Smooth muscle cell (in vitro differentiated cells): Measurements from ENCODE around the gene UNC79. TPM values are rescaled to one million over a fixed set of nuclear protein-coding genes. Genes with fewer than 3 reads are reported as not detected.

Experiments used
- DNase-seq: peaks from one replicate; lab custom pipeline; 2025; ENCODE audit not compliant: unreplicated experiment; lab: John Stamatoyannopoulos, UW
- H2AFZ ChIP-seq: fragments of 200-600 bp; sonication (generic); 2 replicates; pipeline ENCODE4 v1.6.0; 2016; ENCODE audit warnings: antibody characterized with exemption, low read depth, mild to moderate bottlenecking
- H3F3A ChIP-seq: fragments of 200-600 bp; sonication (generic); 2 replicates; pipeline ENCODE4 v1.6.0; 2017; ENCODE audit warnings: antibody characterized with exemption, low read depth
- H3K27ac ChIP-seq: fragments of 200-600 bp; sonication (generic); 2 replicates; pipeline ENCODE4 v1.5.1; 2016; ENCODE audit warnings: low read depth, mild to moderate bottlenecking
- H3K27me3 ChIP-seq: fragments of 200-600 bp; sonication (generic); 2 replicates; pipeline ENCODE4 v1.6.1; 2016; ENCODE audit warnings: low read depth, mild to moderate bottlenecking
- H3K36me3 ChIP-seq: fragments of 200-600 bp; sonication (generic); 2 replicates; pipeline ENCODE4 v1.5.1; 2016; ENCODE audit warnings: low read depth
- H3K4me1 ChIP-seq: fragments of 200-600 bp; sonication (generic); 2 replicates; pipeline ENCODE4 v1.5.1; 2016; ENCODE audit warnings: low read depth
- H3K4me2 ChIP-seq: fragments of 200-600 bp; sonication (generic); 2 replicates; pipeline ENCODE4 v1.6.0; 2016; ENCODE audit warnings: mild to moderate bottlenecking
- H3K4me3 ChIP-seq: fragments of 200-600 bp; sonication (generic); 2 replicates; pipeline ENCODE4 v1.5.1; 2016; ENCODE audit warnings: mild to moderate bottlenecking
- H3K79me2 ChIP-seq: fragments of 200-600 bp; sonication (generic); 2 replicates; pipeline ENCODE4 v1.6.0; 2016; ENCODE audit warnings: low read depth, mild to moderate bottlenecking
- H3K9ac ChIP-seq: fragments of 200-600 bp; sonication (generic); 2 replicates; pipeline ENCODE4 v1.6.0; 2016; ENCODE audit warnings: low read depth
- H3K9me3 ChIP-seq: fragments of 200-600 bp; sonication (generic); replicated peaks from 2 replicates; pipeline ENCODE4 v1.5.1; 2016; ENCODE audit warnings: low read depth
- H4K20me1 ChIP-seq: fragments of 200-600 bp; sonication (generic); 2 replicates; pipeline ENCODE4 v1.6.0; 2016; ENCODE audit warnings: low read depth
- WGBS: methylation state at CpG from one replicate; pipeline ENCODE4 v1.1.7; 2016; ENCODE audit warnings: low lambda C conversion rate; 5-methylcytosine and 5-hydroxymethylcytosine counted together
- polyA plus RNA-seq: library from polyadenylated mRNA; unstranded; fragments of >200 nt; fragmentation: Nextera tagmentation; extraction: Ambion mirVana; gene quantifications from 2 replicates; pipeline ENCODE4 v1.2.1, GENCODE V29; 2016
- total RNA-seq: library from RNA; depleted of rRNA; stranded (reverse); fragments of >200 nt; gene quantifications from 2 replicates; pipeline ENCODE4 v1.2.3, GENCODE V29; 2014
- TF ChIP-seq, protein P1 (sequence below): fragments of 200-600 bp; sonication (generic); IDR thresholded peaks from 2 replicates; pipeline ENCODE4 v1.5.1; 2017; ENCODE audit warnings: borderline replicate concordance, mild to moderate bottlenecking, antibody characterized with exemption; ENCODE audit not compliant: insufficient read depth, poor library complexity, severe bottlenecking

UNC79 gene
- total and polyA plus RNA-seq, 2 experiments from 2014 or later = 0.06 to 0.36 TPM

DNA sequence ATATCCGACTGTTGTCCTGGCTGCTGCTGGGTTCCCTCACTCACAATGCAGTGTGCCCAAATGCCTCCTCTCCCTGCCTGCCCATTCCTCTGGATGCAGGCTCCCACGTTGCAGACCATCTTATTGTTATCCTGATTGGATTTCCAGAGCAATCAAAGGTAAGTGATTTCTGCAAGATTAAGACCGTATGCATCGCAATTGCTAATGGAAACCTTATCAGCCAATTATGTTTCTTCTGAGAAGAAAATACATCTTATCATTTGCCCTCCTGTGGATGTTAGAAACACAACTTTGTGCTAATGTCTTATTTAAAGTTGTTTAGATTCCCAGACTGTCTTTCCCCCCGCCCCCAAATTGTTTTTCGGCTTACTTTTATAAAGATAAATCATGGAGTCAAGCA is 259.4 kb downstream of the UNC79 start:
- Histone ChIP-seq H3K27me3 (peaks cover 27% of the 10 kb centered on the region), H3K27ac (no peak overlapping the region), H3K4me3 (no peak overlapping the region), H3K9ac (no peak overlapping the region), H3K9me3 (no peaks in the 10 kb centered on the region), H2AFZ (no peak overlapping the region), H3K4me2 (no peak overlapping the region), H3K4me1 (peaks cover 53% of the 10 kb centered on the region), H3F3A (no peaks in the 10 kb centered on the region), H3K36me3 (no peaks in the 10 kb centered on the region), H4K20me1 (no peaks in the 10 kb centered on the region), H3K79me2 (no peaks in the 10 kb centered on the region)
- TF ChIP-seq, protein P1, sequence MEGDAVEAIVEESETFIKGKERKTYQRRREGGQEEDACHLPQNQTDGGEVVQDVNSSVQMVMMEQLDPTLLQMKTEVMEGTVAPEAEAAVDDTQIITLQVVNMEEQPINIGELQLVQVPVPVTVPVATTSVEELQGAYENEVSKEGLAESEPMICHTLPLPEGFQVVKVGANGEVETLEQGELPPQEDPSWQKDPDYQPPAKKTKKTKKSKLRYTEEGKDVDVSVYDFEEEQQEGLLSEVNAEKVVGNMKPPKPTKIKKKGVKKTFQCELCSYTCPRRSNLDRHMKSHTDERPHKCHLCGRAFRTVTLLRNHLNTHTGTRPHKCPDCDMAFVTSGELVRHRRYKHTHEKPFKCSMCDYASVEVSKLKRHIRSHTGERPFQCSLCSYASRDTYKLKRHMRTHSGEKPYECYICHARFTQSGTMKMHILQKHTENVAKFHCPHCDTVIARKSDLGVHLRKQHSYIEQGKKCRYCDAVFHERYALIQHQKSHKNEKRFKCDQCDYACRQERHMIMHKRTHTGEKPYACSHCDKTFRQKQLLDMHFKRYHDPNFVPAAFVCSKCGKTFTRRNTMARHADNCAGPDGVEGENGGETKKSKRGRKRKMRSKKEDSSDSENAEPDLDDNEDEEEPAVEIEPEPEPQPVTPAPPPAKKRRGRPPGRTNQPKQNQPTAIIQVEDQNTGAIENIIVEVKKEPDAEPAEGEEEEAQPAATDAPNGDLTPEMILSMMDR = no peak
- DNase-seq = no peak
- WGBS = 83% methylated on average over 6 of the region's 6 CpGs

DNA sequence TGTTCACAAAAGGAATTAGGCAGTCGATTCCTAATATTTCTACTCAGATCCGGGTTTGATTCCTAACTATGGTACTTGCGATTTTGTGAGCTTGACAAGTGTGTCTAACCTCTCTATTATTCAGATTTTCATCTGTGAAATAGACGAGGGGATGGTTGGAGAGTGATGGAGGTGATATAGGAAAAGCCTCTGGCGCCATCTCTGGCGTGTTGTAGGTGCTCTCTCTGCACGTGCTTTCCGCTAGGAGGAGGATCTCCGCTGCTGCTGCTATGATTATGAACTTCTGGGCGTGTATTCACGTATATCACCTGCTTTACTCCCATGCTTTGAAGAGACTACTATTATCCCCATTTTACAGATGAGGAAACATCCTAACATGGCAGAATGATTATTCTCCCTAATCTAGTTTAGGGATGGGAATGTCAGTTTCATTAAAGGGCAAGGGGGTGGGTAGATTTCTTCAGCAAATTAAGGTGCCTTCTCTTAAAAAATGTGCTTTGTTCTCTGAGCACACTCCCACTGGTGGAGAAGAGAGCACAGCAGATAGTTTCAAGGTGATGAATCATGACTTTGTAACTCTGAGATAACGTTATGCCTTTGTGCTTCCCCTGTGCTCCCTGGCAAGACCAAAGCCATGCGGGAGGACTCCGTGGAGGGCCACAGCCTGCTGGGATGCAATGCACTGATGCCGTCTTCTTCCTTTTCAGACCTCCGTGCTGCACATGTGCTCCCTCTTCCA is 260.5 kb downstream of the UNC79 start:
- TF ChIP-seq, protein P1 = no peak
- Histone ChIP-seq H3K27me3 (peaks cover 27% of the 10 kb centered on the region), H2AFZ (no peak overlapping the region), H3K36me3 (no peaks in the 10 kb centered on the region), H4K20me1 (no peaks in the 10 kb centered on the region), H3K9me3 (no peaks in the 10 kb centered on the region), H3K9ac (no peak overlapping the region), H3K79me2 (no peaks in the 10 kb centered on the region), H3K27ac (no peak overlapping the region), H3K4me1 (peaks cover 53% of the 10 kb centered on the region), H3F3A (no peaks in the 10 kb centered on the region), H3K4me2 (no peak overlapping the region), H3K4me3 (no peak overlapping the region)
- DNase-seq = no peak
- WGBS = 81% methylated on average over 16 of the region's 16 CpGs

DNA sequence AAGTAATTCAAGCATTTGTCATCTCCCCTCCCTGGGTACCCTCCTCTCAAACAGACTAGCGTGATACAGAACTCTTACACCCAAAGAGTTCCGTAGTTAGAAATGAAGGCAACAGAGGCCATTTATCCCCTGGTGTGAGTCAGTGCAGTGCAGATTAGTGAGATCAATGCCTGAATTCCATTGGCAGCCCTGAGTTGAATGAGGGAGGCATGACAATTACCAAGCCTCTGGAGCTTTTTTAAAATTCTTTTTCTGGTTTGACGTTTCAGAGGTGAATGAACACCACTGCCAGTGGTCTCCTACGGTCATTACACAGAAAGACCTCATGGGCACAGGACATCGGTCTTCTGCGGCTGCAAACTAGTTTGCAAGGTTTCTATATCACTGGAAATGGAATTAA is 263.2 kb downstream of the UNC79 start:
- Histone ChIP-seq H3F3A (no peaks in the 10 kb centered on the region), H3K79me2 (no peaks in the 10 kb centered on the region), H3K4me3 (no peak overlapping the region), H3K27me3 (peaks cover 8% of the 10 kb centered on the region), H3K36me3 (no peaks in the 10 kb centered on the region), H3K27ac (no peak overlapping the region), H3K4me2 (no peak overlapping the region), H2AFZ (no peak overlapping the region), H4K20me1 (no peaks in the 10 kb centered on the region), H3K9me3 (no peaks in the 10 kb centered on the region), H3K9ac (no peak overlapping the region), H3K4me1 (peaks cover 30% of the 10 kb centered on the region)
- TF ChIP-seq, protein P1 = no peak
- no peak for DNase-seq
- WGBS = 51% methylated on average over 6 of the region's 6 CpGs

DNA sequence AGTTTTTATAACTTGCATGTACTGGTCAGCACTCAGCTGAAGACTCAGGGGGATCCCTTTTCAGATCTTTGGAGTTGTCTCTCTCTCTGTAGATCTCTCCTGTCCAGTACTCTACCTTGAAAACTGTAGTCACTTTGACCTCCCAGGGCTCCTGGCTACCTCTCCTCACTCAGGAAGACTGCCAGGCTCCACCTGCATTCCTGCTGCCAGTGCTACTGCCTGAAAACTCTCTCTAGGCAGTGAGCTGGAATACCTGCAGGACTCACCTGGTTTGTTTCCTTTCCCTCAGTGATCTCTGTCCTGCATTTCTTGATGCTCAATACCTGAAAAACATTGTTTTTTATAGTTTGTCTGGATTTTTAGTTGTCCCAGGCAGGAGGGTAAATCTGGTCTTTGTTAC is 270.2 kb downstream of the UNC79 start:
- TF ChIP-seq, protein P1 = no peak
- Histone ChIP-seq H3K36me3 (no peaks in the 10 kb centered on the region), H3K4me2 (no peak overlapping the region), H4K20me1 (no peaks in the 10 kb centered on the region), H2AFZ (no peak overlapping the region), H3K27me3 (no peaks in the 10 kb centered on the region), H3K79me2 (no peaks in the 10 kb centered on the region), H3K4me3 (no peak overlapping the region), H3K27ac (no peak overlapping the region), H3K4me1 (no peaks in the 10 kb centered on the region), H3K9ac (no peak overlapping the region), H3K9me3 (no peaks in the 10 kb centered on the region), H3F3A (no peaks in the 10 kb centered on the region)
- no peak for DNase-seq
